GM12801 (cell line): Measurements from ENCODE around the gene LTBP2.

Source experiments
- CTCF ChIP-seq: IDR thresholded peaks from one replicate; pipeline ENCODE4 v1.5.1; 2011; ENCODE audit warnings: control low read depth; ENCODE audit not compliant: insufficient read length; ENCODE audit errors: extremely low read depth

LTBP2 gene

DNA sequence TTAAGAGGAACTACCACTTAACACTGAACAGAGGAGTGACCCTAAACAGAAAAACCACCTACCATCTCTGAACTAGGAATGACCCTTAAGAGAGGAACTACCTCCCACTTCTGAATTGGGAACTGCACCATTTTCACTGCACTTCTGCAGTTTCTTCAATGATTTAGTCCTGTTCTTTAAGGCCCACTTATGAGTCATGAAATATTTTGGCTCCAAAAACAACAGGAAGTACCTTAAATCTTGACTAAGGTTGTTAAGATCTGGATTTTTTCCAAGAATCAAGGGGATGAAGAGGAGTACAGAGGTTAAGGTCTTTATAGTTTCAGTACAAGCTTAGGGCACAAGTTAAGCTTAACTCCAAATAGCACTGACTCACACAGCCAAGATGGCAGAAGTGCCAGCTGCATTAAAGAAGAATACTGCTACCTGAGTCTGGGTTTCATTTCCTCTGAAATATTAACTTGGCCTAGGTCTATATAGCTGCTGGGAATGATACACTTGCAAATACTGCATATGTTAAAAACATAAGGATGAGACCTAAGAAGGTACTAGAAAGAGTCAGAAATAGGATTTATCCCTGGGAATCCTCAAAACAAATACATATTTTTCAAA lies 123.1 kb downstream of the LTBP2 start:
- TF ChIP-seq CTCF, result no peak

DNA sequence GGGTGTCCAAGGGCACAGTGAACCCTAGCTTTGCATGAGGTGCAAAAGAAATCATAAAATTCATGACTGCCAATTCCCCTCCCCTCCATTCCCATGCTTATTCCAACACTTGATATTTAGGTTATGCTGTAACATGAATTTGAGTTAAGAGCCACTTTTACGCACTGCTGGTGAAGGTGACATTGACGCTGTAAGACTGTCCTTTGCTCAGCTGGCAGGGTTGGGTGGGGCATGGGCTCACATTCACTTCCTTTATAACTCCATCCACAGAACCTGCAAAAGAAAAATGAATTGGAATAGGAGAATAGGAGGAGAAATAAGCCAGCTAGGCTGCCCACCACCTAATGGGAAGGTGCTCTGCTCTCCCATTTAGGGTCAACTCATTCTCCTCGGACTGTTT lies 125.9 kb downstream of the LTBP2 start:
- no peak for TF ChIP-seq CTCF

- TF ChIP-seq CTCF, result no peak
Observed at GRCh38 chr14:74483321-74483720, 128.7 kb downstream of the LTBP2 start.

GRCh38 chr14:74482571-74482970 lies 129.5 kb downstream of the LTBP2 start:
- no peak for TF ChIP-seq CTCF

- no peak for TF ChIP-seq CTCF
Observed at GRCh38 chr14:74480046-74480445, 132.0 kb downstream of the LTBP2 start.

GRCh38 chr14:74478996-74479635 lies 132.9 kb downstream of the LTBP2 start:
- no peak for TF ChIP-seq CTCF

GRCh38 chr14:74476607-74477006 lies 135.4 kb downstream of the LTBP2 start:
- no peak for TF ChIP-seq CTCF
